Activated CD4-positive, alpha-beta memory T cell treated with anti-CD3 and anti-CD28 coated beads, Interleukin-2, amount 10 ng/mL, durations not matched to agents 7 days and 5 days (primary cell): ENCODE measurements around the gene CLIC6. TPM values are rescaled to one million over a fixed set of nuclear protein-coding genes. Genes with fewer than 3 reads are reported as not detected.

Source experiments
- CTCF ChIA-PET: fragments of 350-600 bp; sonication (Branson Sonifier 250); formaldehyde crosslinking; loops from one replicate; lab custom pipeline; 2021; ENCODE audit warnings: antibody characterized with exemption, inconsistent platforms; lab: Charles Lee
- POLR2A ChIA-PET: fragments of 350-600 bp; sonication (Branson Sonifier 250); formaldehyde crosslinking; loops from one replicate; lab custom pipeline; 2021; ENCODE audit warnings: antibody characterized with exemption; lab: Charles Lee
- DNase-seq: peaks from one replicate; pipeline ENCODE4 v3.0.0-alpha.2; 2020
- H3K27ac Mint-ChIP-seq: one replicate; pipeline ENCODE4 v1.8.0; 2021; ENCODE audit warnings: mild to moderate bottlenecking, mixed read lengths
- H3K27me3 Mint-ChIP-seq: one replicate; pipeline ENCODE4 v1.8.0; 2021; ENCODE audit warnings: mixed read lengths
- H3K36me3 Mint-ChIP-seq: one replicate; pipeline ENCODE4 v1.8.0; 2021; ENCODE audit warnings: low read depth, mixed read lengths
- H3K4me1 Mint-ChIP-seq: one replicate; pipeline ENCODE4 v1.8.0; 2021; ENCODE audit warnings: mixed read lengths
- H3K4me3 Mint-ChIP-seq: one replicate; pipeline ENCODE4 v1.8.0; 2021; ENCODE audit warnings: mild to moderate bottlenecking, mixed read lengths
- H3K9me3 Mint-ChIP-seq: one replicate; pipeline ENCODE4 v1.8.0; 2021; ENCODE audit warnings: mixed read lengths
- total RNA-seq, 2 experiments: library from RNA; stranded (reverse); gene quantifications; one replicate each; pipeline ENCODE4 v1.2.3, GENCODE V29; 2021

The CLIC6 gene
- total RNA-seq, 2 experiments from 2014 or later = 0.08 TPM; not detected in 1

DNA sequence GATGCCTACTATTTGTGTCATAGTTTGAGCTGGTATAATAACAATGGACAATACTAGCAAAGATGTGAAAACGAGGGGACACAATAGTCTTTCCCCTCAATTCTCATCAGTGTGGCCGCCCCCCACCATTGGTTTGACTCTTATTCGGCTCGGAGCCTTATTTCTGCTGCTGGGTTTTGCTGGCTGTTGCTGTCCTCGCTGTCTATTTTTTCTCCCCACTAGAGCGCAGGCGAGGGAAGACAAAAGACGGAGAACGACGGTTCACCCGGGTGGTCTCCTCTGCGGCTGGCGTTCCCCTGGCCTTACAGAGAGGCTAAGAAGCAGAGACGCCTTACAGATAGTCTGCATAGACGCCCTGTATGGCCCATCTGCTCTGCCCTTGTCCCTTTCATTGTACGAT lies 19.4 kb downstream of the CLIC6 start:
- no peaks in the 10 kb centered on the region for H3K9me3 Mint-ChIP-seq
- POLR2A ChIA-PET = no interaction called here
- H3K27ac Mint-ChIP-seq = no peak overlapping the region
- H3K4me3 Mint-ChIP-seq = no peak overlapping the region
- H3K27me3 Mint-ChIP-seq = peaks cover 31% of the 10 kb centered on the region
- DNase-seq = no peak
- CTCF ChIA-PET = interaction anchor here (0.9 to 1.3 kb wide), 2 partner anchors 39 to 1152 kb away, joined by 4 to 6 read pairs; no protein-coding TSS in a partner anchor
- H3K4me1 Mint-ChIP-seq = no peaks in the 10 kb centered on the region
- no peaks in the 10 kb centered on the region for H3K36me3 Mint-ChIP-seq

DNA sequence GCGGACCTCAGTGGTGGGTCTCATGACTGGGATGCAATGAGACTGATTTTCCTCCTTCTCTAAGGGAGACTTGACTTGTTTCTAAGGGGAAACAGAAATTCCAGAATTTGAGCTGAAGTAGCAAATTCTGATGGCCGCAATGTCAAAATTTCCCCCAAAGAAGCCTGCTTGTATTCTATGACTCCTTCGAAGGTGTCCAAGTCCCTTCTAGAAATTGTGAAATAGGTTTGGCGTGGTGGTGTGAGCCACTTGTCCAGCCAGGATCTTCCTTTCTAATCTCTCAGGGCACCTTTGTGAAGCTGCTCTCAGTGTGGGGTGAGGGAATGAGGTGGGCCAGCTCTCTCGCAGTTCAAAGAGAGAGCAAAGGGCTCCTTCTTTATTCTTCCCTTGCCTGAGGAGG lies 19.9 kb downstream of the CLIC6 start:
- no peaks in the 10 kb centered on the region for H3K36me3 Mint-ChIP-seq
- CTCF ChIA-PET = interaction anchor here (0.9 to 1.3 kb wide), 2 partner anchors 38 to 1151 kb away, joined by 4 to 6 read pairs; no protein-coding TSS in a partner anchor
- H3K27ac Mint-ChIP-seq = no peak overlapping the region
- no peaks in the 10 kb centered on the region for H3K9me3 Mint-ChIP-seq
- peaks cover 31% of the 10 kb centered on the region for H3K27me3 Mint-ChIP-seq
- H3K4me1 Mint-ChIP-seq = peaks cover 4% of the 10 kb centered on the region
- no peak for DNase-seq
- no peak overlapping the region for H3K4me3 Mint-ChIP-seq
- POLR2A ChIA-PET = no interaction called here

DNA sequence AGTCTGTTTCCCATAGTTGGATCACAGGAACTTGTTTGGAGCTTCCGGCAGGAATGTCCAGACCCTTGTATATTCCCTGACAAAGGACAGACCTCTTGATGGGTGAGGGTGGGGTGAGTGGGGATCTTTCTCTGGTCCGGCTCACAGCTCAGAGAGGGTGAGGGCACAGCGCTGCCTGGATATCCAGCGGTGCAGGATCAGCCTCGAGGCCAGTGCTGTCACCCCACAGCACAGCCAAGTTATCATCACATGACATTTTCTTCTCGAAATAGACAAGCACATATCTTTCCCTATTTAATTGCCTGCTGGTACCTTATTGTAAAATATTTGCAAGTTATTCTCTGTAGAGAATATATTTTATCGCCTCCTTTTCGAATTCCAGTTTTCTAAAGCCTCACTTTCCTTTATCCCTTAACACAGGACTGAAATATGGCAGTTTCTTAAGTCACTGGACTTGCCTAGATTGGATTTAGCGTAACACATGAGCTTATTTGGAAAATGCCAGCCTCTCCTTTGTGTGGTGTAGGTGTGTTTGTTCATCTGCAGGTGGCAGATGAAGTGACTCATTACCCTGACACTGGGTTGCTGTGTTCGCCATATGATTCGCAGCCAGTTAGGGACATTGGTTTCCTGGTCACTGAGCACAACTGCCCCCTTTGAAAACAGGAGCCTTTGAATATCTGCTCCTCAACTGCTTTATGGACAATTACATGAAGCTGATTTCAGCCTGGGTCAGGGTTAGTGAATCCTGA lies 21.4 kb downstream of the CLIC6 start:
- H3K36me3 Mint-ChIP-seq = no peaks in the 10 kb centered on the region
- H3K9me3 Mint-ChIP-seq = no peaks in the 10 kb centered on the region
- no peak for DNase-seq
- peaks cover 7% of the 10 kb centered on the region for H3K4me1 Mint-ChIP-seq
- H3K27ac Mint-ChIP-seq = no peak overlapping the region
- no peak overlapping the region for H3K4me3 Mint-ChIP-seq
- ChIA-PET CTCF (interaction anchor here (0.7 to 1.3 kb wide), 3 partner anchors 18 to 1150 kb away, joined by 3 to 4 read pairs (median 4); no protein-coding TSS in a partner anchor), POLR2A (no interaction called here)
- H3K27me3 Mint-ChIP-seq = peaks cover 34% of the 10 kb centered on the region

DNA sequence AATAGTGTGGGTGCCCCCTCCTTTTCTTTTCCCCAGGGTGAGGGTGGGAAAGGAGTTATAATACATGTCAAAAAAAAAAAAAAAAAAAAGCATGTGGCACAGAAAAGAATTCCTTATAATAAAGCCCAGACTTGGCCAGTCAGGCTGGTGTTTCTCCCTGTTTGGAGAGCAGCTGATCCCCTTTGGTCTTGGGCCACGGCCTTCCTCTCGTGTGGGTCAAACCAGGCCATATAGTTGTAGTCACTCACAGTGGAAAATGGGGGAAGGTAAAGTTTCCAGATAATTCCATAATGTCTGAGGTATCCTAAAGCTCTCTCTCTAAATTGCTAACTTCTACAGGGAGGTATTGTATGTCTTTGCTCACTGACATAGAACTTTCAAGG lies 22.0 kb downstream of the CLIC6 start:
- POLR2A ChIA-PET = no interaction called here
- H3K27ac Mint-ChIP-seq = no peak overlapping the region
- CTCF ChIA-PET = interaction anchor here (0.6 to 2.0 kb wide), 6 partner anchors 9 to 1150 kb away, joined by 3 to 5 read pairs (median 4); no protein-coding TSS in a partner anchor
- H3K27me3 Mint-ChIP-seq = peaks cover 37% of the 10 kb centered on the region
- no peaks in the 10 kb centered on the region for H3K36me3 Mint-ChIP-seq
- H3K4me1 Mint-ChIP-seq = peaks cover 7% of the 10 kb centered on the region
- H3K9me3 Mint-ChIP-seq = no peaks in the 10 kb centered on the region
- no peak overlapping the region for H3K4me3 Mint-ChIP-seq
- no peak for DNase-seq

DNA sequence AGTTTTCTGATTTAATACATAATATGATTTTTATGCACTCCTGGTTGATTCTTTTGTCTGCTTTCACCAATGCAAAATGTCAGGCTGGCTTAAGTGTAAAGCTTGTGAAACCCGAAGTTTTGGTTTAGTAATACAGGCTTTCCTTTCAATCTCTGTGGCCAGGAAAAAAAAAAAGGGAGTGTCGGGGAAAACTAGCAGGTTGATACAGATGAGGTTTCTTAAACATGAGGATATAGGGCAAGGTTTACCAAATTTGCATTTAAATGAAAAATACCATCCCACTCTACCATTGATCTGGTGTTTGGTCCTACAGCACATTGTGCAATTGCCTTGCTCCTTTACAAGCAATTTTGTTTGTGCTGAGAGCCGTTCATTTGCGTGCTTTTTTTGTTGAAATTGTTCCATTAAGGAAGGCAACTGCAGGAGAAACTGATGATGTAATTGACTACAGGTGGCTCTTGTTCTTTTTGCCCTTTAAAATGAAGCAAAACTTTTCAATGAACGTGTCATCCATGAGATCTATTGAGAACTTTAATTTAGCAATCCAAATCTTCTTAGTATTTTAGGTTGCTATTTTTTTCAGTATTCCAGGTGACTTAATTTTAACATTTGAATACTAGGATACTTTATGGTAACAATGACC lies 22.7 kb downstream of the CLIC6 start:
- H3K27me3 Mint-ChIP-seq = peaks cover 37% of the 10 kb centered on the region
- H3K4me1 Mint-ChIP-seq = peaks cover 7% of the 10 kb centered on the region
- ChIA-PET CTCF (interaction anchor here (0.6 to 2.0 kb wide), 8 partner anchors 9 to 1070 kb away, joined by 3 to 5 read pairs (median 4); no protein-coding TSS in a partner anchor), POLR2A (interaction anchor here (1.1 kb wide), 1 partner anchor 356 kb away, joined by 3 read pairs; no protein-coding TSS in a partner anchor)
- H3K9me3 Mint-ChIP-seq = no peaks in the 10 kb centered on the region
- no peaks in the 10 kb centered on the region for H3K36me3 Mint-ChIP-seq
- no peak overlapping the region for H3K4me3 Mint-ChIP-seq
- no peak overlapping the region for H3K27ac Mint-ChIP-seq
- DNase-seq = no peak

DNA sequence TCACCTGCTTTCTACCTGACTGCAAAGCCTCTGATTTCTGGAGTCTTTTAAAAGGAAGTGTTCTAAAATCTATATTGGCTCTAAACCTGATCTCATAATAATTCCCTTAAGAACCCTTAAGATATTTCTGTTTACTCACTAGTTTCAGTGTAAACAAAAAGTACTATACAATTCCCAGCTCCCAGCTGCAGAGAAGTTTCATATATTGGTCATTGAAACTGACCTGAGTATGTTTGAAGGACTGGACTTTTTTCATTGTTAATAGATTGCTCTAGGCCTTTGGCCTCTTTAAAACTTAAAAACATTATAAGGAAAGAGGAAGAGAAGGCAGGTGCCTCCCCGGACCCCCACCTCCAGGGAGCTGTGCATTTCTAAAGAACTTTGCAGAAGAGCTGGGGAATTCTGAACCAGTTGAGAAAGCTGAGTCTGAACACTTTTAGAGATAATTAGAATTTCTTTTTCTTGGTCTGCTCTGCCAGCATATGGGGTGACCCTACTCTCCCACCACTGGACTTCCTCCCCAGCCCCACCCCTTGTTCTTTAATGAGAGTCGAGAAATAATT lies 23.7 kb downstream of the CLIC6 start:
- CTCF ChIA-PET = interaction anchor here (1.0 to 3.4 kb wide), 13 partner anchors 10 to 1157 kb away, joined by 3 to 19 read pairs (median 5); no protein-coding TSS in a partner anchor
- Mint-ChIP-seq H3K27ac (no peak overlapping the region), H3K4me1 (peaks cover 7% of the 10 kb centered on the region), H3K36me3 (no peaks in the 10 kb centered on the region), H3K9me3 (no peaks in the 10 kb centered on the region), H3K4me3 (no peak overlapping the region), H3K27me3 (peaks cover 37% of the 10 kb centered on the region)
- no peak for DNase-seq
- POLR2A ChIA-PET = interaction anchor here (1.1 kb wide), 1 partner anchor 355 kb away, joined by 3 read pairs; no protein-coding TSS in a partner anchor

DNA sequence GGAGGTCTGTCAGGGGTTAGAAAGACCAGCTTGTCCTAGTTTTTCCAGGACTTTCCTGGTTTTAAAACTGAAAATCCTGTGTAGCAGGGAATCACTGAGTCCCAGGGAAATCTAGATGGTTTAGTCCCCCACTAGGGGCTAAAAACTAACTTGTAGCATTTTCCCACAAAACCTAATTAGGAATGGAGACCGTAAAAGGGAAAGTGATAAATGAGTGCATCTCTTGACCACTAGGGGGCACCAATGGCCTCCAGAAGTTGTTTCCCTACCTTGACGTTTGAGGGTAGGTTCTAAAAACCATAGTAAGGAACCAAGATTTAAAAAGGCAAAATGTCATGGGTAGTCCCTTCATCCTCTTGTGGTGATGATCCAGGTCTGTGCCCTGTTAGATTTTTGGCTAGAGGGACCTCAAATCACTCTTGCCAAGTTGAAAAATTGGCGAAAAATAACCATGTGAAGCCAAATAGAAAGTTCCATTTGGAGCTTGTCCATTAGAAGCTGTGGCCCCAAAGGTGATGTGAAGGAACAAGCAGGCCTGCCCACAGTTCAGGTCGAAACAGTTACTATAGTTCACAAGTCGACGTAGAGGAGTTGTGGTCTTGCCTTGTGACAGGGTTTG lies 24.5 kb downstream of the CLIC6 start:
- H3K27ac Mint-ChIP-seq = no peak overlapping the region
- H3K9me3 Mint-ChIP-seq = no peaks in the 10 kb centered on the region
- H3K36me3 Mint-ChIP-seq = no peaks in the 10 kb centered on the region
- peaks cover 7% of the 10 kb centered on the region for H3K4me1 Mint-ChIP-seq
- peaks cover 37% of the 10 kb centered on the region for H3K27me3 Mint-ChIP-seq
- ChIA-PET CTCF (interaction anchor here (0.7 to 3.4 kb wide), 15 partner anchors 9 to 1156 kb away, joined by 3 to 19 read pairs (median 4); no protein-coding TSS in a partner anchor), POLR2A (interaction anchor here (0.6 kb wide), 1 partner anchor 14 kb away, joined by 3 read pairs; no protein-coding TSS in a partner anchor)
- peak; percentile 49 for DNase-seq
- H3K4me3 Mint-ChIP-seq = no peak overlapping the region

DNA sequence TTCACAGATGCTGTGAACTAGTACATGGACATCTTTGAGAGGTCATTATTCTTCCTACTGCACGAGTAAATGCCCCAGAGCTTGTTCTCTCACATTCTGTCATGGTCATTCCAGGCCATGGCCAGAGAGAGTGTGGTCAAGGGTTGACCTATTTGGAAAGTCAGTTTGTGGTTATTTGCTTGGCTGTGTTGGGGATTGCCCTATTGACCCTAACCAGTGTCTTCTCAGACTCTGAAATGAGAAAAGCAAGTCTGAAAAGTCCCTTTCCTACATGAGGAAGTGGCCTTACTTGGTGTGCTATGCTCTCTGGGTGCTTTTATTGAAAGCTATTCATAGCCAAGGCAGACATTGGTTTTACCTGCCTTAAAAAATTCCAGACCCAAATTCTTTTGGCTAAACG lies 26.6 kb downstream of the CLIC6 start:
- Mint-ChIP-seq H3K4me1 (peaks cover 7% of the 10 kb centered on the region), H3K27me3 (peaks cover 32% of the 10 kb centered on the region), H3K27ac (no peak overlapping the region), H3K4me3 (no peak overlapping the region), H3K36me3 (no peaks in the 10 kb centered on the region), H3K9me3 (no peaks in the 10 kb centered on the region)
- no peak for DNase-seq
- POLR2A ChIA-PET = no interaction called here
- CTCF ChIA-PET = interaction anchor here (0.9 to 3.4 kb wide), 3 partner anchors 31 to 705 kb away, joined by 3 to 13 read pairs (median 13); no protein-coding TSS in a partner anchor

DNA sequence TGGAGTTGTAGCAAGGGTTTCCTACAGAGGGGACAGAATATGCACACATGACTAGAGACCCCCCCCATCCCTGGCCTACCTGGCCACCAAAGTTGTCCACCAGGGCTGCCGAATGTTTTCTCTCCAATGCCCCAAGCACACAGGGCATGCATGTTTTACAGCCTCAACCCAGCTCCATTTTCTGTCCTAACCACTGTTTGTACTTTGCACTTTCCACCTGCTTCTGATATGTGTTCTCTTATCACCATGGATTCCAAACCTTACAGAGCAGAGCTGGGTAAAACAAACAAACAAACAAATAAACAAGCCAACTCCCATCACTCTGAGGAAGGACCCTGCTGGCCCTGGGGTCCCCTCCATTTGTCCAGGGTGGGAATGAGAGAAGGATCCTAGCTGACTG lies 27.3 kb downstream of the CLIC6 start:
- no peak overlapping the region for H3K4me3 Mint-ChIP-seq
- CTCF ChIA-PET = no interaction called here

DNA sequence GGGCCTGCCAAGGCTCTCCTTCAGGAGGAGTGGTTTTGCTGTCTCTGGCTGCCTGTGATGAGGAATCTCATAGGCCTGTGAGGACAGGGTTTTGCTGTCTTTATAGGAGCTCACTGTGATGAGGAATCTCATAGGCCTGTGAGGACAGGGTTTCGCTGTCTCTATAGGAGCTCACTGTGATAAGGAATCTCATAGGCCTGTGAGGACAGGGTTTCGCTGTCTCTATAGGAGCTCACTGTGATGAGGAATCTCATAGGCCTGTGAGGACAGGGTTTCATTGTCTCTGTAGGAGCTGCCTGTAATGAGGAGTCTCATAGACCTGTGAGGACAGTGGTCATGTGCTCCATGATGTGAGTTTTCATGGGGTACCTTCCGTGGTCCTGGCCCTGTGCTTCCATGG lies 29.0 kb downstream of the CLIC6 start:
- H3K36me3 Mint-ChIP-seq = no peaks in the 10 kb centered on the region
- CTCF ChIA-PET = no interaction called here
- POLR2A ChIA-PET = no interaction called here
- no peak overlapping the region for H3K4me3 Mint-ChIP-seq
- H3K9me3 Mint-ChIP-seq = no peaks in the 10 kb centered on the region
- H3K4me1 Mint-ChIP-seq = peaks cover 7% of the 10 kb centered on the region
- H3K27me3 Mint-ChIP-seq = peaks cover 16% of the 10 kb centered on the region
- no peak for DNase-seq
- H3K27ac Mint-ChIP-seq = no peak overlapping the region

More for the DNA sequence above, 27.3 kb downstream of the CLIC6 start:
- no peak for DNase-seq
- no peaks in the 10 kb centered on the region for H3K9me3 Mint-ChIP-seq
- POLR2A ChIA-PET = no interaction called here
- no peaks in the 10 kb centered on the region for H3K36me3 Mint-ChIP-seq
- H3K27ac Mint-ChIP-seq = no peak overlapping the region
- H3K4me1 Mint-ChIP-seq = peaks cover 7% of the 10 kb centered on the region
- H3K27me3 Mint-ChIP-seq = peaks cover 30% of the 10 kb centered on the region

DNA sequence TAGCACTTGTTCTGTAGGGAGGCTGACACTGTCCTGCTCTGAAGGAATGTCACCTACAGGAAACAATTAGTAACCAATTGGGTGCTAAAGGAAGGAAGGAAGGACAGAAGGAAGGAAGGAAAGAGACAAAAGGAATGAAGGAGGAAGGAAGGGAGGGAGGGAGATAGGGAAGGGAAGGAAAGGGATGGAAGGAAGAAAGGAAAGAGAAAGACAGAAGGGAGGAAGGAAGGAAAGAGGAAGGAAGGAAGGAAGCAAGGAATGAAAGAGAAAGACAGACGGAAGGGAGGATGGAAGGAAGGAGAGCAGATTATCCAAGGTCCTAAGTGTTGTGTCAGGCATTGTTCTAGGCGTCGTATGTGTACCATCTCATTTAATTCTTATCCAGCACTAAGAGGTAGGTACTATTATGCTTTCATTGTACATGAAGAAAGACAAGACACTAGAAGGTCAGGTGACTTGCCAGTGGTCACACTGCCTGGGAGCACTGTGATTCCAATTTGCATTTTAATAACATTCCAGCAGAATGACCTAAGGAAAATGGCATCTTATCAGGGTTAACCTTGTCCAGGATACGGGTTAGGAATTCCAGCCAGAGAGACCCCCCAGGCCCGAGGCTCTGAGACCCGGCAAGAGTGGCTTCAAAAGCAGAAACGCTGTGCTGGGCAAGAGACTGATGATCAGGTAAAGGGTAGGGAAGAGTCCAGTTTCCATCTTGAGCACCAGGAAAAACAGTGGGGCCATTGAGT lies 29.6 kb downstream of the CLIC6 start:
- no peak overlapping the region for H3K27ac Mint-ChIP-seq
- CTCF ChIA-PET = no interaction called here
- no peak for DNase-seq
- H3K27me3 Mint-ChIP-seq = peaks cover 13% of the 10 kb centered on the region
- no peaks in the 10 kb centered on the region for H3K36me3 Mint-ChIP-seq
- H3K4me1 Mint-ChIP-seq = peaks cover 5% of the 10 kb centered on the region
- H3K9me3 Mint-ChIP-seq = no peaks in the 10 kb centered on the region
- POLR2A ChIA-PET = no interaction called here
- H3K4me3 Mint-ChIP-seq = no peak overlapping the region

DNA sequence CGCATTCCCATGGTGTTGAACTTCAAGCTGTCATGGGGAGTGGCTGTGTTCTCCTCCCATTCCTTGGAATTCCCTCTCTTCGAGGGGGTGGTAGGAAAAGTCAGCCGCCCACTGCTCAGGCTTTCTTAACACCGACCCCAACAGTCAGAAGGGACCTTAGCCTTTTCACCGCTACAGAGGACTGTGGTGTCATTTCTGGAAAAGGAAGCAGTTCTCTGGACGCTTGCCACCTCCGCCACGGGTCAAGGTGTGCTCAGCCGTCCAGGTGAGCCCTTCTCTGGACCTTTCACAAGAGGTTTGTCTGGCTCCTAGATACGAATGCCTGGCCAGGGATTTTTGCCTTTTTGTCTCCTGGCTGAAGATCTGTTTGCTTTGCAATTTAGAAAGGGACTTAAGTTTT lies 31.8 kb downstream of the CLIC6 start:
- CTCF ChIA-PET = no interaction called here

More for the DNA sequence above, 31.8 kb downstream of the CLIC6 start:
- Mint-ChIP-seq H3K4me3 (no peak overlapping the region), H3K27ac (no peak overlapping the region), H3K36me3 (no peaks in the 10 kb centered on the region), H3K4me1 (no peaks in the 10 kb centered on the region), H3K9me3 (no peaks in the 10 kb centered on the region), H3K27me3 (peaks cover 21% of the 10 kb centered on the region)
- no peak for DNase-seq
- POLR2A ChIA-PET = no interaction called here
